ENCODE results near the gene CYBRD1.

The CYBRD1 gene

GRCh38 chr2:171578127-171578803 is 56.0 kb downstream of the CYBRD1 start:
- no peak overlapping the region for H3K4me3 ChIP-seq (ENCODE audit: low read length)
- no peak for TF ChIP-seq CTCF (IDR thresholded peaks at IDR 0.05; ENCODE audit: insufficient read depth, low read depth, low read length, missing control alignments)
- no peak for DNase-seq (ENCODE audit: low read depth)

GRCh38 chr2:171579481-171579880 is 57.2 kb downstream of the CYBRD1 start:
- DNase-seq (ENCODE audit: low read depth) = peak; percentile 93
- TF ChIP-seq CTCF (IDR thresholded peaks at IDR 0.05; ENCODE audit: insufficient read depth, low read depth, low read length, missing control alignments) = no peak

GRCh38 chr2:171583566-171583965 is 61.3 kb downstream of the CYBRD1 start:
- TF ChIP-seq CTCF (IDR thresholded peaks at IDR 0.05; ENCODE audit: insufficient read depth, low read depth, low read length, missing control alignments) = no peak
- DNase-seq (ENCODE audit: low read depth) = peak; percentile 32
- no peak overlapping the region for H3K4me3 ChIP-seq (ENCODE audit: low read length)

More at GRCh38 chr2:171579481-171579880, 57.2 kb downstream of the CYBRD1 start:
- H3K4me3 ChIP-seq (ENCODE audit: low read length) = no peak overlapping the region

GRCh38 chr2:171584001-171584400 is 61.7 kb downstream of the CYBRD1 start:
- no peak for TF ChIP-seq CTCF (IDR thresholded peaks at IDR 0.05; ENCODE audit: insufficient read depth, low read depth, low read length, missing control alignments)
- no peak for DNase-seq (ENCODE audit: low read depth)
- H3K4me3 ChIP-seq (ENCODE audit: low read length) = no peak overlapping the region

- DNase-seq (ENCODE audit: low read depth) = no peak
Measured at GRCh38 chr2:171587132-171587531, 64.9 kb downstream of the CYBRD1 start.

GRCh38 chr2:171587567-171587966 is 65.3 kb downstream of the CYBRD1 start:
- TF ChIP-seq CTCF (IDR thresholded peaks at IDR 0.05; ENCODE audit: insufficient read depth, low read depth, low read length, missing control alignments) = no peak

More at GRCh38 chr2:171587132-171587531, 64.9 kb downstream of the CYBRD1 start:
- H3K4me3 ChIP-seq (ENCODE audit: low read length) = no peak overlapping the region
- TF ChIP-seq CTCF (IDR thresholded peaks at IDR 0.05; ENCODE audit: insufficient read depth, low read depth, low read length, missing control alignments) = no peak

GRCh38 chr2:171590116-171590515 is 67.8 kb downstream of the CYBRD1 start:
- no peak for TF ChIP-seq CTCF (IDR thresholded peaks at IDR 0.05; ENCODE audit: insufficient read depth, low read depth, low read length, missing control alignments)
- DNase-seq (ENCODE audit: low read depth) = no peak
- no peak overlapping the region for H3K4me3 ChIP-seq (ENCODE audit: low read length)

More at GRCh38 chr2:171587567-171587966, 65.3 kb downstream of the CYBRD1 start:
- no peak overlapping the region for H3K4me3 ChIP-seq (ENCODE audit: low read length)
- peak; percentile 15 for DNase-seq (ENCODE audit: low read depth)

All from epithelial cell of esophagus (primary cell).